Measurements from ENCODE around the gene SUPT3H.
A peak's percentile ranks its signal among the peaks of the same experiment; 100 is the strongest.

SUPT3H gene

DNA sequence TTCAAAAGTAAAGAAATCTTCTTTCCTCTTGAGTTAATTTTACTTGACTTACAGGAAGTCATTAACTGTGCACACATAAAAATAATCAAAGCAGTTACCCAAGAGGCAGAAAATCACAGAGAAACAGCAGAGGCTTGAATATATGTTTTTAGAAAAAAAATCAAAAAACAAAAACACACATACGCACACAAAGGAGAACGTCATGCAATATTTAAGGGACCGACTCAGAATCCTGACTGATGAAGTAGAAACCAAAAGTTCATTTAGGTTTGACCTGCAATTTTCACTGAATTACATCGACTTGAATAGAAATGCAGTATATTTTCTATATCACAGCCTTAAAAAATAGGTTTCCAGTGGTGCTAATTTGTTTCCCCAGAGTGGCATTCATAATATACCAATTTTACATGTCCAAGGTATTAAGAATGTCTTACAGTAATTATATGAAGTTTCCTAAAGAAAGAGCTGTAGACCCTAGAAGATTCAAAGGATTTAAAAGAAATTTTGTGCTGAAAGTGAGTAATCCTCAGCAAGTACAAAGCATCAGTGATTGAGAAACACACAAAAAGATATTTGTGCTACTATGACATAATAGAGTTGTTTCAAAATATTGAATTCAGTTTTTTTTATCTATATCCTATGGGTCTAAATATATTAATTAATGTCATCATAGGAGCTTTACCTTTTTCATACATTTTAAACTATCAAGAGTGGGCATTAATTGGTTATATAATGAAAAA lies 408.1 kb downstream of the SUPT3H start:
- Histone ChIP-seq H3K9me3 (ENCODE audit: low read depth, low read length) (no peaks in the 10 kb centered on the region), H3K9ac (ENCODE audit: insufficient read length) (peak overlapping the region; percentile 56), H3K36me3 (ENCODE audit: insufficient read depth, low read length) (no peaks in the 10 kb centered on the region), H3K27ac (peak overlapping the region; percentile 70), H3K4me3 (peak overlapping the region; percentile 58)
- DNase-seq (ENCODE audit: low read depth, low spot score) = no peak
- TF ChIP-seq POLR2AphosphoS5 (IDR thresholded peaks at IDR 0.05; ENCODE audit: borderline replicate concordance, low read depth, low read length) = no peak

GRCh38 chr6:44967481-44967880 lies 410.3 kb downstream of the SUPT3H start:
- H3K27ac ChIP-seq = peak overlapping the region; percentile 64

GRCh38 chr6:44966449-44967092 lies 411.2 kb downstream of the SUPT3H start:
- Histone ChIP-seq H3K27ac (peak overlapping the region; percentile 64; the same call in 1 of the 2 replicates), H3K9me3 (ENCODE audit: low read depth, low read length) (no peaks in the 10 kb centered on the region), H3K9ac (ENCODE audit: insufficient read length) (no peak overlapping the region), H3K4me3 (no peak overlapping the region), H3K36me3 (ENCODE audit: insufficient read depth, low read length) (no peaks in the 10 kb centered on the region)
- DNase-seq (ENCODE audit: low read depth, low spot score) = no peak
- TF ChIP-seq FOXP2 (optimal IDR thresholded peaks at IDR 0.05; ENCODE audit: control extremely low read depth, extremely low read length, insufficient read depth) (no peak), POLR2AphosphoS5 (IDR thresholded peaks at IDR 0.05; ENCODE audit: borderline replicate concordance, low read depth, low read length) (no peak), EZH2 (IDR thresholded peaks at IDR 0.05) (no peak)

More at GRCh38 chr6:44967481-44967880, 410.3 kb downstream of the SUPT3H start:
- DNase-seq (ENCODE audit: low read depth, low spot score) = no peak
- TF ChIP-seq EZH2 (IDR thresholded peaks at IDR 0.05) (no peak), POLR2AphosphoS5 (IDR thresholded peaks at IDR 0.05; ENCODE audit: borderline replicate concordance, low read depth, low read length) (no peak), FOXP2 (optimal IDR thresholded peaks at IDR 0.05; ENCODE audit: control extremely low read depth, extremely low read length, insufficient read depth) (no peak)
- Histone ChIP-seq H3K9me3 (ENCODE audit: low read depth, low read length) (no peaks in the 10 kb centered on the region), H3K9ac (ENCODE audit: insufficient read length) (no peak overlapping the region), H3K4me3 (0 out of 2 replicates have a peak overlapping the region, but pooled peaks have one; percentile 25), H3K36me3 (ENCODE audit: insufficient read depth, low read length) (no peaks in the 10 kb centered on the region)

- no peak for TF ChIP-seq FOXP2 (optimal IDR thresholded peaks at IDR 0.05; ENCODE audit: control extremely low read depth, extremely low read length, insufficient read depth)
- TF ChIP-seq EZH2 (IDR thresholded peaks at IDR 0.05) = no peak
- no peak for TF ChIP-seq POLR2AphosphoS5 (IDR thresholded peaks at IDR 0.05; ENCODE audit: borderline replicate concordance, low read depth, low read length)
Observed at GRCh38 chr6:44965708-44966107, 412.0 kb downstream of the SUPT3H start.

GRCh38 chr6:44960898-44961297 lies 416.8 kb downstream of the SUPT3H start:
- H3K36me3 ChIP-seq (ENCODE audit: insufficient read depth, low read length) = no peaks in the 10 kb centered on the region
- no peak for DNase-seq (ENCODE audit: low read depth, low spot score)
- no peak overlapping the region for H3K4me3 ChIP-seq
- no peak overlapping the region for H3K27ac ChIP-seq
- no peak overlapping the region for H3K9ac ChIP-seq (ENCODE audit: insufficient read length)
- H3K9me3 ChIP-seq (ENCODE audit: low read depth, low read length) = no peaks in the 10 kb centered on the region
- TF ChIP-seq FOXP2 (optimal IDR thresholded peaks at IDR 0.05; ENCODE audit: control extremely low read depth, extremely low read length, insufficient read depth) (no peak), EZH2 (IDR thresholded peaks at IDR 0.05) (no peak), POLR2AphosphoS5 (IDR thresholded peaks at IDR 0.05; ENCODE audit: borderline replicate concordance, low read depth, low read length) (no peak)

More at GRCh38 chr6:44965708-44966107, 412.0 kb downstream of the SUPT3H start:
- no peak overlapping the region for H3K27ac ChIP-seq
- no peaks in the 10 kb centered on the region for H3K36me3 ChIP-seq (ENCODE audit: insufficient read depth, low read length)
- H3K9me3 ChIP-seq (ENCODE audit: low read depth, low read length) = no peaks in the 10 kb centered on the region
- H3K4me3 ChIP-seq = no peak overlapping the region
- H3K9ac ChIP-seq (ENCODE audit: insufficient read length) = no peak overlapping the region
- no peak for DNase-seq (ENCODE audit: low read depth, low spot score)

DNA sequence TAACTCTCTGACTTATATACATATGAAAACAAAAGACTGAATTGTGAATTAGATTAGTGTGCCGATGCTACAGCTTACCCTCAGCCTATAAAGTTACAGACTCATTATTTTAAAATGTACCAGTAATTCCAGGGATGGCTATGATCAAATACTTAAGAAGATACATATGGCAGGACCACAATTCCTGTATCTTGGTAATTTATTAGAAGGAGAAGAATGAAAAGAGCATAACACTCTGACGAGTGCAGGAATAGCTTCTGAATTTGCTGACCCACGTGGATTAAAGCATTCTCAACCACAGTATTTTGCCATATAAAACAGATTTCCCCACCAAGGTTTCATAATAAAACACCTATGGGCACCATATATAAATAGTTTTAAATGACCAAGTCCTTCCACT lies 418.1 kb downstream of the SUPT3H start:
- no peak for DNase-seq (ENCODE audit: low read depth, low spot score)

DNA sequence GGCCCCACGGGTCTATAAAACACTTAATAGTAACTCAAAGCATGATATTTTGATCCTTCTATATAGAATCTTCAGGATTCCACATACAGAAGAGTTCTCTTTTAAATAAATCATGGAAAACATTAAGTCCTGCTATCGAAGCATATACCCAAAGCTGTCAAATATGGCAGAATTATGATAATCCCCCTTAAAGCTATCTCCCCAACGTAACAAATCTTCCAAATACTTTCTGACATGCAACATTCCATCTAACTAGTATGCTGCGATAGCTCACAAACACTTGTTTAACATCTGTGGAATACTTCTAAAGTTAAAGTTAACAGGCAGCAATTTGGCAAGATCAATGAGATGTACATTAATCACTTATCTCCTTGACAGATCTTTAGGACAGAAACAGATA lies 420.6 kb downstream of the SUPT3H start:
- no peak for DNase-seq (ENCODE audit: low read depth, low spot score)
- Histone ChIP-seq H3K36me3 (ENCODE audit: insufficient read depth, low read length) (no peaks in the 10 kb centered on the region), H3K4me3 (no peak overlapping the region), H3K9ac (ENCODE audit: insufficient read length) (no peak overlapping the region), H3K27ac (no peak overlapping the region), H3K9me3 (ENCODE audit: low read depth, low read length) (no peaks in the 10 kb centered on the region)
- TF ChIP-seq EZH2 (IDR thresholded peaks at IDR 0.05) (no peak), POLR2AphosphoS5 (IDR thresholded peaks at IDR 0.05; ENCODE audit: borderline replicate concordance, low read depth, low read length) (no peak), FOXP2 (optimal IDR thresholded peaks at IDR 0.05; ENCODE audit: control extremely low read depth, extremely low read length, insufficient read depth) (no peak)

More for the DNA sequence above, 418.1 kb downstream of the SUPT3H start:
- Histone ChIP-seq H3K36me3 (ENCODE audit: insufficient read depth, low read length) (no peaks in the 10 kb centered on the region), H3K27ac (no peak overlapping the region), H3K4me3 (no peak overlapping the region), H3K9ac (ENCODE audit: insufficient read length) (no peak overlapping the region), H3K9me3 (ENCODE audit: low read depth, low read length) (no peaks in the 10 kb centered on the region)
- no peak for TF ChIP-seq EZH2 (IDR thresholded peaks at IDR 0.05)

- DNase-seq (ENCODE audit: low read depth, low spot score) = no peak
- no peak overlapping the region for H3K9ac ChIP-seq (ENCODE audit: insufficient read length)
- H3K4me3 ChIP-seq = no peak overlapping the region
- H3K36me3 ChIP-seq (ENCODE audit: insufficient read depth, low read length) = no peaks in the 10 kb centered on the region
- H3K27ac ChIP-seq = no peak overlapping the region
- H3K9me3 ChIP-seq (ENCODE audit: low read depth, low read length) = no peaks in the 10 kb centered on the region
- no peak for TF ChIP-seq EZH2 (IDR thresholded peaks at IDR 0.05)
- no peak for TF ChIP-seq FOXP2 (optimal IDR thresholded peaks at IDR 0.05; ENCODE audit: control extremely low read depth, extremely low read length, insufficient read depth)
- no peak for TF ChIP-seq POLR2AphosphoS5 (IDR thresholded peaks at IDR 0.05; ENCODE audit: borderline replicate concordance, low read depth, low read length)
Observed at GRCh38 chr6:44956396-44956795, 421.3 kb downstream of the SUPT3H start.

All from SK-N-MC (cell line).